Endometrium (tissue), 2 donors: Measurements from ENCODE around the gene HLA-DMA.

ENCODE experiments used
- FAIRE-seq: peaks from 2 replicates; lab custom pipeline; 2012; peaks lifted over from hg19 to GRCh38; lab: Jason Lieb, UNC
- donor health status: control.
- donor health status: control.

The HLA-DMA gene

GRCh38 chr6:32974541-32975308 is 21.8 kb upstream of the HLA-DMA start:
- FAIRE-seq = no peak

DNA sequence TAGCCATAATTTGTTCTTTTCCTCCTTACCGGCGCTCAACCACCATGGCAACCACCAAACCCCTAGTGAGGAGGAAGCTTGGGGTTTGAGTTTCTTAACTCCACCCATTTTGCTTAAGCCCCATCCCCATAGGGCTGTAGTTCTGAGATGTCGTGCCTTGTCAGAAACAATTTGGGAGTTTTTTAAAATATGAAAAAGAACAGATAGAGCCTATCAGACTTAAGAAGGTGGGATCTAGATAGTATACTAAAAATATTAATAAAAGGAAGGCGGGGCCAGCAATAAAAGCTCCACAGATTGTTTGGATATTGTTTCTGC is 21.1 kb upstream of the HLA-DMA start:
- FAIRE-seq = no peak

GRCh38 chr6:32973144-32974015 is 20.5 kb upstream of the HLA-DMA start:
- FAIRE-seq = no peak

DNA sequence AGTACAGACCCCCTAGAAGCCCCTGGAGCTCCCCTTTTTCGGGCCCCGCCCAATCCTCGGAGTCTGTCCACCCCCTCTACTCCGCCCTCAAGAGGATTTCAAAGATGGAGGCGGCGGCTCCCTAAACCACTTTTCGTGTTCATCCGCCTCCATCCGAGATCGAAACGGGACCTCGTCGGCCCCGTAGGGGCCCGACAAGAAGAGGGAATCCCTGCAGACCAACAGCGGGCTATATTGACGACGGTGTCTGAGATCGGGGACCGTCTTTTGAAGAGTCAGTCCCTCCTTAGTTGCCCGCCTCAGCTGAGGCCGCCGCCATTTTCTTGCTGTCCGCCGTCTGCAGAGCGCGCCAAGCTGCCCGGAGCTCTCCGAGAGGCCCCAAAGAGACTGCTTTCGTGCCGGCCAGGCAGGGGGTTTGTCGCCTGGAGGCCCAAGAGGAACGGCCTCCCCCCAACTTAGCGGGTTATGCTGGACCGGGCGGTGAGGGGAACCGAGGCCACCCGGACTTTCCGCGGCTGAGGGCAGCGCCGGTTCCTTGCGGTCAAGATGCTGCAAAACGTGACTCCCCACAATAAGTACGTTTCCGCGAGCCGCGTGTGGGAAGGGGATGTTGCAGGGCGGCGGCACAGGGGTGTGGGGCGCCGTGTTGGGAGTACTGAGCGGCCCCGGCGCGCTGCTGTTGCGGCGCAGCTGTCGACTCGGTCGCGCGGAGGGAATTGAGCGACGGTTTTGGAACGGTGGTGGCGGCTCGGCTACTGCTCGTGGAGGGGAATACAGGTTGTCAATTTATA is 19.7 kb upstream of the HLA-DMA start:
- FAIRE-seq = no peak

GRCh38 chr6:32971581-32972352 is 18.9 kb upstream of the HLA-DMA start:
- peak; percentile 94 for FAIRE-seq

- no peak for FAIRE-seq
Observed at GRCh38 chr6:32971242-32971580, 18.3 kb upstream of the HLA-DMA start.

GRCh38 chr6:32970413-32971241 is 17.7 kb upstream of the HLA-DMA start:
- FAIRE-seq = no peak

DNA sequence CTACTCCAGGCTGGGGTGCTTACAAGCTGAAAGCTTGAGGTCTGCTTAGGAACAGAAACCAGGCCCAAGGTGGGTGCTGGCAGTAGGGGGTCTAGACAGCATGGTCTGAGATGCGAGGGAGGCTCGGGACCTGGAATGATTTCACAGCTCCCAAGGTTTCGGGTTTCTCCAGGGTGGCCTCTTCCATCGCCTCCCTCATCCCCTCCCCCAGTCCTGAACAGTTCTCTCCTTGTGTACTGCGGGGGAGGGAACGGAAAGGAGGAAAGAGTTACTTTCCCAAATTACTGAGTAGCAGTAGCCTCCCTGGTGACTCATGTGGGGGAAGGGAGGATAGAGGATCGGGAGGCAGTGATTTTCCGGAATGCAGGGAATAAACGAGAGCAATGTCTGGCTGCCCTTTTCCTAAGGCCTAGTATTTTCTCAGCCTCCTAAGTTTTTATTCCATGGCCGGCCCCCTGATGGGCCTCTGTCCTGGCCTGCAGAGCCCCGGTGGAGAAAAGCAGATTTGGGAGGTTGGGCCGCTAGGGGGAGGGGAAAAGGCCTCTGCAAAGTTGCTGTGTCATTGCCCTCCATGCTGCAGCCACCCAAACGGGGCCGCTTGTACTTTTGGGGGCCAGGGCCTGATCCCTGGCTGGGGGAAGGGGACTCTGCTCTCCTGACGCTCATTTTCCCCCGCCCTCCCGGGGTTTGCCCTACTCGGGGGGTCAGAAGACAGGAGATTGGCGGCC is 17.0 kb upstream of the HLA-DMA start:
- FAIRE-seq = no peak

DNA sequence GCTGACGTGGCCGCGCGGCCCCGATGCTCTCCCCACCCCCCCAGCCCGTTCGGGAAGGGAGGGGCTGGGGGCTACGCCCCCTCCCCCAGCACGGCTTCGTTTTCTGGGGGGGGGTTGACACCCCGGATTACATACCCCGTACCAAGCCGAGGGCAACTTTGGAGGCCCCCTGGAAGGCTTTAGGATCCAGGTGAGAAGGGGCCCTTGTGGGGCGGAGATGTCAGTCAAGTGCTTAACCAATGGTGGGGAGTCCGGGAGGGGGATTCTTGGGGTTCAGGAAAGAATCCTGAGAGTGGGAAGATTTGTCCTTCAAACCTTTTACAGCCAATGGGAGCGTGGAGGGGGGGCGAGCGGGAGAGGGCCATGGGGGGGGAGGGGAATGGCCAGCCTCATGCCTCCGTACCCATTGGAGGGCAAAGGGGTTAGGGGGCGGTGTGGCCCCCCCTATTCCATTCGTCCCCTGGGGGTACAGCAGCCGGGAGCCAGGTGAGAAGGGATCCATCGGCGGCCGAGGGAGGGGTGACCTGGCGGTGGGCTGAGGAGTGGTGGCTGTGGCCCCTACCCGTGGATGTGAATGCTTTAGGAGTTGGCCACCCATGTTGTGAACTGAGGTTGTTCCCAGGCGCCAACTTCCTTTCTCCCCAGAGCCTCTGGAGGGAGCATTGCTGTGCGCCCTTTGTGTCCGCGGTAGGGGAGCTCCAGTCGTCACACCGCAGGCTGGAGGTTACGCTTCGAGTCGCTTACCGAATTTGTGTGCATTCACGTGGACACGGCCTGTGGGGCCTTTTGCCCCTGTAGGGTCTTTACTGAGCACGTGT is 16.2 kb upstream of the HLA-DMA start:
- no peak for FAIRE-seq

- FAIRE-seq = no peak
Observed at GRCh38 chr6:32968093-32968866, 15.4 kb upstream of the HLA-DMA start, which contains the start of gene BRD2. Gene BRD2, plus strand, starts transcription at chr6:32968594. Its CDS starts 4,305 bp downstream, at chr6:32972899.

- no peak for FAIRE-seq
Observed at GRCh38 chr6:32967151-32968091, 14.5 kb upstream of the HLA-DMA start.

- no peak for FAIRE-seq
Observed at GRCh38 chr6:32964776-32965175, 11.9 kb upstream of the HLA-DMA start.

GRCh38 chr6:32963866-32964265 is 11.0 kb upstream of the HLA-DMA start:
- FAIRE-seq = no peak

GRCh38 chr6:32962213-32962826 is 9.4 kb upstream of the HLA-DMA start:
- no peak for FAIRE-seq

GRCh38 chr6:32960563-32960962 is 7.7 kb upstream of the HLA-DMA start:
- no peak for FAIRE-seq

DNA sequence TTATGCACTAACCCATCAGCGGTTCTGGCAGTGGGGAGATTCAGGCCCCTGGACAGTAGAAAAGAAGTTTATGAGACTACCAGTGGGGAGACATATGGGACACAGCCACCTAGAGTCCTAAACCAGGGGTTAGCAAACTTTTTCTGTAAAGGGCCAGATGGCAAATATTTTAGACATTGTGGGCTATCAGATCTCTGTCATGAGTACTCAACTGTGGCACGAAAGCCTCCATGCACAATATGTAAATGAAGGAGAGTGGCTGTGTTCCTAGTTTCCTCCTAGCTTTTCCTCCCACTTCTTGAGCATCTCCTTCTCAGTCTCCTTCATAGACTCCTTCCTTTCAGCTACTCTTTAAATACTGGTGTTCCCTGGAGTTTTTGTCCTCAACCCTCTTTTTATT is 3.3 kb upstream of the HLA-DMA start:
- FAIRE-seq = no peak
